NCI-H446 (cell line): ENCODE measurements around the gene HIBADH.
"Not testable (repeated sequence)": the region's sequence is repeated elsewhere in the genome, so short reads cannot be mapped to it uniquely, and the experiment has no call there.

Experiments
- DNase-seq, 2 experiments: peaks; one replicate each; lab custom pipeline; 2025; lab: John Stamatoyannopoulos, UW

The HIBADH gene

DNA sequence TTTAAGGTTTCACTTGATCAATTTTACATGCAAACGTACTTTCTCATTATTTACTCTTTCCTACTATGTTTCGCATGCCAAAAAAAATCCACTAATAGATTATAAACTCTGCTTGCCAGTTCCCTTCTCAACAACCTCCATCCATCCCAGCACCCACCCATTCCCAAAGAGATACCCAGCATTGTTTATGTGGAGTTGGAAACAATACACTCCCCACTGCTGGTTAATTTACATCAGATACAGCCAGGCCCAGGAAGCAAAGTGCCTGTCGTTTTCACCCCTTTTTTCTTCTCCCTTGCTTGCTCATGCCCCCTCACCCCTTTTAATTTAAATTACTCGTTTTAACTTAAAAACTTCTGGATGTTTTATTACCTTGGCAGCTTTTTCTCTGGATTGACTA, 59.9 kb downstream of the HIBADH start:
- DNase-seq = no peak

DNA sequence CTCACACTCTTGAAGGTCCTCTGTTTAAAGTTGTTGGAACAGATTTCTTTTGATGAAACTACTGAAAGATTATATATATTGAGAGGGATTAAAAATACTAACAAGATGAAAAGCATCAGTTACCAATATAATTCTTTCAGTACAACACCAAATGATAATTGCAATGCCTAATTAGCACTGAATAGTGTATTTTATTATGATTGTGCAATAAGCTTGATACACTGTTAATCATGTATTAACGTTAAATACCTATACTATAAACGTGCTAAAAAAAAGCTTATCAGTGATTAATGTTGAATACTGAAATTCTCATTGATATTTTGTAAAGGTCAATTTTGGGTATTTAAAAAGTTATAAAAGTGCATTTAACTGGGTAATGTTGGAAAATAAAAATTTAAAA, 61.5 kb downstream of the HIBADH start:
- no peak for DNase-seq

GRCh38 chr7:27600247-27600646, 62.4 kb downstream of the HIBADH start:
- DNase-seq = no peak

- no peak for DNase-seq
These were observed 67.7 kb downstream of the HIBADH start for GRCh38 chr7:27595009-27595408.

GRCh38 chr7:27593226-27593625, 69.5 kb downstream of the HIBADH start:
- DNase-seq = no peak

DNA sequence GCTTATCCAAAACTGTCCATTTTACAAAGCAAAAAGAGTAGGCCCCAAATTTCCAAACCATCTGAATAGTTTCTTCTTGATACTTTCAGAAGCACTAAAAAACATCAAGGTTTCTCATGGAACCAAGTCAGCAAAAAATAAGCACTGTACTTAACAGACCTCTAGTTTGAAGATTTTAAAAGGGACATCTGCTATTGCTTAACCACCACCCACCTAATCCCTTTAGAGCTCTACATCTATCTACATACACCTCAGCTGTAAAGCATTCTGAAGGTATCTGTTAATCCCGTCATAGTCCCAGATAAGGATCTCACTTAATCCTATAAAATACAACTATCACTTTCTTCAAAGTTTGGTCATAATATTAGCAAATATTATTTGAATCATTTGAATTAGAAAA, 72.3 kb downstream of the HIBADH start:
- DNase-seq = no peak

DNA sequence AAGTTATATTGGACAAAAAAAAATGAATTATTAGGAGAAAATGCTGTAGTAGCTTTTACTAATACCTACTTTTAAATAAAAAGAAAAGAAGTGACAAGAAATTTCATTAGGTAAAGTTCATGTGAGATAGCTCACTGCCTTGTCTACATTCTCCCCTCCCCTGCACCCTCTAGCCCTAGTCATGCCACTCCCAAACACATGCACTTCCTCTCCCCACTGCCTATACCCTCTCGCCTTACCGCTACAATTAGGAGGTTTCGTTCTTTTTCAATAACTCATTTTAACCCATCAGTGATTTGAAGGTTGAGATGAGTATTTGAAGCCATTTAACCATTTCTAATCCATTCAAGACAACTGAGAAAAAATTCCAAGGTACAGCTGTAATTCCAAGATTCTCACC, 75.3 kb downstream of the HIBADH start:
- no peak for DNase-seq

DNA sequence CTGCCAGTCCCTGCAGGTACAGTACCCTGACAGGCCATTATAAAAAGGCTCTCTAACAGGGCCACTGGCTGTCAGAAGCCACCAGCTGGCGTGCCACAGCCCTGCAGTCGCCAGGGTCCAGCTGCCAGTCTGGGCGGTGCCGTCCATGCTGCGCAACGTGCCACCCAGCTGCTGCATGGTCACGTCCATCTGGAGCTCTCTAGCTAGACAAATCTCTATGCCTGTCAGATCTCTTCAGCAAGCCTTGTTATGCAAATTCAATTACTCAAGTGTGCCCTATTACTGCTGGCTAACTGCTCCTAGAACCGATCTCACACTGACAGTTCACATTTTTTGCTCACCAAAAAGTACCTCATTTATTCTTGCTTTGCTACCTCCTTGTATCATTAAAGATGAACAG, 75.9 kb downstream of the HIBADH start:
- DNase-seq = peak; percentile 7 to 71

DNA sequence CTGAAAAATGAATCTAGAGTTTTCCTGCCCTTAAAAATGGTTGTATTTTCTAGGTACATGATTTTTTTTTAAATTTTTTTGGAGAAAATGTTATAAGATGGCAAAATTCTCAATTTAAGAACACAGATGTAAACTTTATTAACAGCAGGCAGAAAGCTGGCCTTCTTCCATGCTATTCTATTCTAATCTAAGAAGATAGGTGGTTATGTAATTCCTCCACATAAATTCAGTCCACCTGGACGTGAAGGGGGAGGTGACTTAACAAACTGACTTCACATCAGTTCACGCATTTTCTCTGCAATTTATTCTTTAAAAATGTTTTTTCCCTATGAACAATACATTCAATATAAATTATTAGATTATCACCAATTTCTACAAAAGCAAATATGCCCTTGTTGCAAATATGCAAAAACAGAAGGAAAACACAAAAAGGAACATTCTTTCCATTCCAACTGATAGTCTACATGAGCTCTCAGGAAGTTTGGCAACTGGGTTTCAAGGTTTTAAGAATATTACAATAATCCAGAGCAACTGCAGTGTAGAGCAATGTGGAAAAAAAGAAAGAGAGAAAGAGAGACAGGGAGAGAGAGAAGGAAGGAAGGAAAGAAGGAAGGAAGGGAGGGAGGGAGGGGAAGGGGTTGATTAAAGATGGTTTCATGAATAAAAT, 76.8 kb downstream of the HIBADH start:
- DNase-seq = no peak

GRCh38 chr7:27581906-27582305, 80.8 kb downstream of the HIBADH start:
- no peak for DNase-seq

DNA sequence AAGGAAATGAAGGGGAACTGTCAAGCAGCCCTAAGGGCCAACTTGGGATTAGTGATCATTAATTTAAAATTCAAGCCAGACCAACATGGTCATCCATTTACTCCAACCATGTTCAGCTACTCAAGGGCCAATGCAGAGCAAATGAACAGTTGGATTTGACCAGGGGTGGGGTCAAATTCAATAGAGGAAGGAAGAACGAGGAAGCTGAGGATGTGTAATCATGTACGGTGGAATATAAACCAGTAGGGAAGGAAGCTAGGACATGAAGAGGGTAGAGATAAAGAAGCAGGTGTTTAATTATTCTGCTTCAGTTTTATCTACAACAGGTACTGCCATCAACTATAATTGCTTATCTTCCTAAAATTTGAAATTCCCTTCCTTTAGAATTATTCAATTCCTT, 81.6 kb downstream of the HIBADH start:
- no peak for DNase-seq

- no peak for DNase-seq
These were observed 83.1 kb downstream of the HIBADH start for GRCh38 chr7:27579565-27579964.

GRCh38 chr7:27578169-27578568, 84.5 kb downstream of the HIBADH start:
- DNase-seq = not testable (repeated sequence)

DNA sequence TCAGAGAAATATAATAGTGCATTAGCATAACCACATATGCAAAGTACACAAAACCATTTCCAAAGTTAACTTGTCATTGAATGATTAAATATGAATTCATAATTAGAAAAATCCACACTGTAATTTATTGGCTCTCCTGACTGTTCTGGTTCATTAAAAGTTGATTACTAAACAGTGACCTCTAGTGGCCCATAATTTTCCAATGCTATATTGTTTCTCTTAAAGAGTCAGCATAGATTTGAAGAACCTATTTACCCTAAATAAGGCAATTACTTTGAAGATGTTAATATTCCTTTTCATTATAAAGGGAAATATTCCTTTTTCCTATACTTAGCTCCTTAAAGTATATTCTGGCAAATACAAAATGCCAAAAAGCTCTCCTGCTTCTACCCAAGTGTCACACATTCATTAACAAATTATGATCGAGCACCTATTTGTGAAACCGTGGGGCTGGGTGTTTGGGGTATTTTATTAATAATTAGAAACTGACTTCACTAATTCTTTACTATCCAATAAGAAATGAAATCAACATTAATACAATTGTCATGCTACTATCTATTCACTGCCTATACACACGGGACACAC, 86.2 kb downstream of the HIBADH start:
- peak; percentile 12 to 47 for DNase-seq

GRCh38 chr7:27575613-27576012, 87.1 kb downstream of the HIBADH start:
- DNase-seq = no peak

GRCh38 chr7:27569106-27569505, 93.6 kb downstream of the HIBADH start:
- DNase-seq = no peak

DNA sequence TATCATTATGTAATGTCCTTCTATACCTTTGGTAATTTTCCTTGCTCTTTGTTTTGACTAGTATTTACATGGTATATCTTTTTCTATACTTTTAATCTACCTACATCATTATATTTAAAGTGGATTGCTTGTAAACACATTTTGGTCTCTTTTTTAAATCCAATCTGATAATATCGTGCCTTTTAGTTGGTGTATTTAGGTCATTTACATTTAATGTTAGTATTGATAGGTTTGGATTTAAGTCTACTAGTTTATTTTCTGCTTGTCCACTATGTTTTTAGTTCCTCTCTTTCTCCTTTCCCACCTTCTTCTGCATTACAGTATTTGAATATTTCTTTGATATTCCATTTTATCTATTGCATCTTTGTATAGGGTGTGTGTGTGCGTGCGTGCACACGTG, 95.4 kb downstream of the HIBADH start:
- no peak for DNase-seq

GRCh38 chr7:27564881-27565482, 97.7 kb downstream of the HIBADH start:
- no peak for DNase-seq

- DNase-seq = no peak
These were observed 101.9 kb downstream of the HIBADH start for GRCh38 chr7:27560706-27561235.

DNA sequence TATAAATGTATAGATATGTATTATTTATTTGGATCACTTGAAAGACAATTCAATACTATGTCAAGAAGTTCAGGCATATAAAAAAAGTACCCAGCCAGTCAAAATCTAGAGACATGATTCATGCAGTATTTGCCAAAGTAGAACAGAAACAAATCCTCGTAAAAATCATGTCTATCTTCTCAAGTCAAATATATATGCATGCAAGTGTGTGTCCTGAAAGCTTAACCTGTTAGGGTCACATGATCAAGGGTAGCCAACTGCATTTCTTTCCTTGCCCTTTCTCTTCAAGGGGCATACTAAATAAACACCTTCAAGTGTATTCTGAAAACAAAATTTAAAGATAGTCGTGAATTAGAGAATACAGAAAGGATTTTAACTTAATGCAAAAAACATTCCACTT, 107.0 kb downstream of the HIBADH start:
- DNase-seq = no peak

DNA sequence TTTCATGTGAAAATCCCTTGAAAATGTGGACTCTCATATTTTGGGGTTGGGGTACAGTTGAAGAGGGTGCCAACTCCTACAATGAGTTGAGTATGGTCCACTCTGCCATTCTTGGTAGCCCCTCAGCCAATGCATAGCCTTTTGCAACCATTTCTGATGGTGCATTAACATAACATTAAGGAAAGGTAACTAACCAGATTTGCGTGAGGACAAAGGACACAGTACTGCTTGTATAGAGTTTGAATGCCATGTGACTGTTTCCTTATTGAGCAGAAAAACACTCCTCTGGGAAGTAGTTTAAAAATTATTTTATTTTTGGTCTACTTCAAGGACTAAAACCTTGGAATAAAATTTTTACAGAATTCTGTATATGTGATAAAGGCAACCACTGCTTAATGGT, 107.9 kb downstream of the HIBADH start:
- DNase-seq = no peak

- no peak for DNase-seq
These were observed 109.4 kb downstream of the HIBADH start for GRCh38 chr7:27553273-27553672.

DNA sequence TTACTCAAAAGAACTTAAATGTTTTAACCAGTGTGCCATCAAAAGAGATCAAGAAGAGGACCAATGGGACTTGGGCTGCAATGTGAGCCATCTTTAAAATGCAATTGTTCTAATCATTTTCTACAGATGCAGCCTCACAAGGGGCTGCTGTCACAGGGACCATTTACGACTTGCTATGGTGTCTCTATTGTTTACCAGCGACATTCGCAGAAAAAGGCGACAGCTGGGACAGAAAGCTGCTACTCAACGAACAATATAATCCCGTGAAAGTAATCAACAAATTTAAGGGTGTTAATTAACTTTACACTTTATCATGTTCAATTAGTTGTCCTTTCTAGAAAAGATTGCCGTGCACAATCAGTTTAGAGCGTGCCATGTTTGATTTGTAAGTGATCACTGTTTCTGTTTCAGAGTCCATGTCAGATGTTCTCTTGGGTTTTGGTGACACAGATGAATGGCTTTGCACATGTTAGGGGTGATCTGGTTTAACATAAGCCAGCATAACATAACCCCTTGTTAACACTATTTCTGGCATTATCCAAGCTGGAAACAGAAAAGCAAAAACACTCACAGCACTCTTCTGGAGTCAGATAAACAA, 110.8 kb downstream of the HIBADH start:
- DNase-seq = no peak
